ENCODE measurements around the gene NPHS2.
"Not testable (repeated sequence)": the region's sequence is repeated elsewhere in the genome, so short reads cannot be mapped to it uniquely, and the experiment has no call there.

Gene NPHS2

GRCh38 chr1:179545321-179545720, 30.4 kb downstream of the NPHS2 start:
- no peak for DNase-seq

GRCh38 chr1:179541774-179542173, 34.0 kb downstream of the NPHS2 start:
- DNase-seq: no peak

- DNase-seq: no peak
Observed at GRCh38 chr1:179530352-179530751, 45.4 kb downstream of the NPHS2 start.

GRCh38 chr1:179529482-179530195, 46.1 kb downstream of the NPHS2 start:
- no peak for DNase-seq

GRCh38 chr1:179518544-179518943, 57.2 kb downstream of the NPHS2 start:
- DNase-seq: not testable (repeated sequence)

GRCh38 chr1:179516976-179517705, 58.6 kb downstream of the NPHS2 start:
- DNase-seq: no peak

GRCh38 chr1:179510038-179510437, 65.7 kb downstream of the NPHS2 start:
- no peak for DNase-seq

- no peak for DNase-seq
Observed at GRCh38 chr1:179509384-179509783, 66.4 kb downstream of the NPHS2 start.

- no peak for DNase-seq
Observed at GRCh38 chr1:179506199-179506598, 69.5 kb downstream of the NPHS2 start.

Measured in stimulated activated CD4-positive, alpha-beta T cell treated with anti-CD3 and anti-CD28 coated beads, Interleukin-12 subunit alpha, Interleukin-12 subunit beta, amount 100 ng/mL, for 4 hours (primary cell).